Measurements from ENCODE around the gene VAV3.
A peak's percentile ranks its signal among the peaks of the same experiment; 100 is the strongest.
"Not testable (repeated sequence)": the region's sequence is repeated elsewhere in the genome, so short reads cannot be mapped to it uniquely, and the experiment has no call there.

The VAV3 gene

DNA sequence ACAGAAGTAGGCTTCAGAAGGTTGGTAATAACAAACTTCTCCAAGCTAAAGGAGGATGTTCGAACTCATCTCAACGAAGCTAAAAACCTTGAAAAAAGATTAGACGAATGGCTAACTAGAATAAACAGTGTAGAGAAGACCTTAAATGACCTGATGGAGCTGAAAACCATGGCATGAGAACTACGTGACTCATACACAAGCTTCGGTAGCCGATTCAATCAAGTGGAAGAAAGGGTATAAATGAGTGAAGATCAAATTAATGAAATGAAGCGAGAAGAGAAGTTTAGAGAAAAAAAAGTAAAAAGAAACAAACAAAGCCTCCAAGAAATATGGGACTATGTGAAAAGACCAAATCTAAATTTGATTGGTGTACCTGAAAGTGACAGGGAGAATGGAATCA is 231.6 kb downstream of the VAV3 start:
- not testable (repeated sequence) for H3K4me3 Mint-ChIP-seq, DNase-seq, H3K27me3 Mint-ChIP-seq, H3K4me1 Mint-ChIP-seq, H3K27ac Mint-ChIP-seq, ATAC-seq
- Mint-ChIP-seq H3K9me3 (peaks cover 16% of the 10 kb centered on the region), H3K36me3 (ENCODE audit: low read depth) (peaks cover 13% of the 10 kb centered on the region)

DNA sequence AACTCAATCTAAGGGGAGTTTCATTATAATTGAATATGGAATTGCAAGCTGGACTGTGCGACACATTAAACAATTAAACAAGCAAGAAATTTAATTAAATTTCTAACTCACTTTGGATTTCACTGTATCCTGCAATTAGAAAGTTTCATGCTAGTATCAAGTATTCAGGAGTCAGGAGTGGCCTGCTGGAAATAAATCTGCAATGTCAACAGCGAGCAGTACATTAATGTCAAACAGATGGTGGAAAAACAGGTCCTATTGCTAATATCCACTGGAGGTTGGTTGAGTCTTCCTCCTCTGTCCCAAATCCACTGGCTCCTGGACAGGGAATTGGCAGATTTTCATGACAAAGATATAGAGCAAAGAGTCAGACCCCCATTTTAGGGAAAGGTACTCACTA is 237.1 kb downstream of the VAV3 start:
- Mint-ChIP-seq H3K4me3 (no peak overlapping the region), H3K36me3 (ENCODE audit: low read depth) (peaks cover 1% of the 10 kb centered on the region), H3K4me1 (no peaks in the 10 kb centered on the region), H3K9me3 (no peaks in the 10 kb centered on the region), H3K27ac (no peak overlapping the region), H3K27me3 (no peaks in the 10 kb centered on the region)
- ATAC-seq (no peak), DNase-seq (no peak)

DNA sequence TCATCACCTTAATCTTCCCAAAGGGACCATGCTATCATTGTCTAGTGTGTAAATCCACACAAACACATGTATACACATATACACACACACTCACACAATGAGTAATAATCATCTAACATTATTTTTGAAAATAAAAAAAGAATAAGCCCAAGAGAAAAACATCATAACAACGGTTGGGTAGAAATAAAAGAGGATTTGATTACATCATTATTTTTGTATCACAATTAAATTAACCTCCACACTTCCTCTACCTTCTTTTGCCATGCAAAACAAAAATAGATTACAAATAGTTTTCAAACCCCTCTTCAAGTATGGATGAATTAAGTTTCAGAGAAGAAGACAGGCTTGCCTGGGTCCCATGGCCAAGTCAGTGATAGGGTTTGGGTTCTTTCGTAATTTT is 238.1 kb downstream of the VAV3 start:
- no peak overlapping the region for H3K4me3 Mint-ChIP-seq
- no peaks in the 10 kb centered on the region for H3K9me3 Mint-ChIP-seq
- no peak for ATAC-seq
- H3K27ac Mint-ChIP-seq: no peak overlapping the region
- H3K27me3 Mint-ChIP-seq: no peaks in the 10 kb centered on the region
- no peaks in the 10 kb centered on the region for H3K4me1 Mint-ChIP-seq
- DNase-seq: no peak
- peaks cover 3% of the 10 kb centered on the region for H3K36me3 Mint-ChIP-seq (ENCODE audit: low read depth)

DNA sequence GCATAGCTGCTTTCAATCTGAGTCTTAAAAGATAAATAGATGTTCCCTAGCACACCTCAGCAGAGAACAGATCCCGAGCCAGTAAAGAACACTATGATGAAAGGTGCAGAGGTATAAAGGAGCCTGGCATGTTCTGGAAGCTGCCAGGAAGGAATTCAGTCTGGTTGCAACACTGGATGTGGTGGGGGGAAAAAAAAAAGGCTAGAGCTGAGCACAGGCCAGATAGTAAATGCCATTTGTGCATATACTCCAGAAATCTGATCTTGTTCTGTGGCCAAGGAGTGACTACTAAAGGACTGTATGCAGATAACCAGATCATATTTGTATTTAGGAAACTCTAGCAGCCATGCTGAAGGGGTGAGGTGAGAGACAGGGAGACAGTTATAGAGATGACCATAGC is 240.3 kb downstream of the VAV3 start:
- H3K4me1 Mint-ChIP-seq: no peaks in the 10 kb centered on the region
- H3K36me3 Mint-ChIP-seq (ENCODE audit: low read depth): peaks cover 5% of the 10 kb centered on the region
- DNase-seq: no peak
- no peak for ATAC-seq
- no peaks in the 10 kb centered on the region for H3K27me3 Mint-ChIP-seq
- no peaks in the 10 kb centered on the region for H3K9me3 Mint-ChIP-seq
- no peak overlapping the region for H3K4me3 Mint-ChIP-seq
- no peak overlapping the region for H3K27ac Mint-ChIP-seq

GRCh38 chr1:107720210-107720609 is 244.8 kb downstream of the VAV3 start:
- not testable (repeated sequence) for H3K27me3 Mint-ChIP-seq, ATAC-seq, H3K27ac Mint-ChIP-seq, H3K9me3 Mint-ChIP-seq, DNase-seq, H3K4me3 Mint-ChIP-seq, H3K4me1 Mint-ChIP-seq
- H3K36me3 Mint-ChIP-seq (ENCODE audit: low read depth): peaks cover 10% of the 10 kb centered on the region

- ATAC-seq (no peak), DNase-seq (no peak)
- H3K36me3 Mint-ChIP-seq (ENCODE audit: low read depth): peaks cover 4% of the 10 kb centered on the region
- no peak overlapping the region for H3K4me3 Mint-ChIP-seq
- no peaks in the 10 kb centered on the region for H3K9me3 Mint-ChIP-seq
- H3K27ac Mint-ChIP-seq: no peak overlapping the region
- H3K4me1 Mint-ChIP-seq: no peaks in the 10 kb centered on the region
- no peaks in the 10 kb centered on the region for H3K27me3 Mint-ChIP-seq
Observed at GRCh38 chr1:107710005-107710404, 255.0 kb downstream of the VAV3 start.

- Mint-ChIP-seq H3K4me3 (no peak overlapping the region), H3K4me1 (no peaks in the 10 kb centered on the region), H3K9me3 (no peaks in the 10 kb centered on the region), H3K27me3 (no peaks in the 10 kb centered on the region), H3K27ac (no peak overlapping the region), H3K36me3 (ENCODE audit: low read depth) (peaks cover 15% of the 10 kb centered on the region)
- DNase-seq (no peak), ATAC-seq (no peak)
Observed at GRCh38 chr1:107707111-107707510, 257.9 kb downstream of the VAV3 start.

- H3K4me3 Mint-ChIP-seq: no peak overlapping the region
- ATAC-seq (no peak), DNase-seq (no peak)
- H3K9me3 Mint-ChIP-seq: no peaks in the 10 kb centered on the region
- peaks cover 19% of the 10 kb centered on the region for H3K36me3 Mint-ChIP-seq (ENCODE audit: low read depth)
- no peaks in the 10 kb centered on the region for H3K4me1 Mint-ChIP-seq
- no peaks in the 10 kb centered on the region for H3K27me3 Mint-ChIP-seq
- no peak overlapping the region for H3K27ac Mint-ChIP-seq
Observed at GRCh38 chr1:107706182-107706581, 258.8 kb downstream of the VAV3 start.

DNA sequence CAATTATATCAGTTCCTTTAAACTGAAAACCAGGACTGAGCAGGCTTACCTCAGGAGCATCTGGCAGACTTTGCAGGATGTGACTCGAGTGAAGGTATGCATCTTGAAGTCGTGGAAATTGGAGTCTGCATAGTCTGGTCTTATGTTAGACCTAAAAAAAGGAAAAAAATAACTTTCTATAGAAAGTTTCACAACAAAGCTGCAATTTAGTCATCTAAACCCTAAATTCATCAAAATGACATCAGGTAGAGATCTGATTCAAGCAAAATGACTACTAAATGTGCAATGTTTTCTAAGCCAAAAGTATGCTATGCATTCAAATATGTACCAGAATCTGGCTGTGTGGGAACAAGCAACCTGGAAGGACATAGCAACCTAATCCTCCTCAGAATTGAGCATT is 260.1 kb downstream of the VAV3 start:
- Mint-ChIP-seq H3K27ac (no peak overlapping the region), H3K36me3 (ENCODE audit: low read depth) (peaks cover 26% of the 10 kb centered on the region), H3K9me3 (no peaks in the 10 kb centered on the region), H3K4me1 (no peaks in the 10 kb centered on the region), H3K4me3 (no peak overlapping the region), H3K27me3 (no peaks in the 10 kb centered on the region)
- no peak for ATAC-seq
- DNase-seq: no peak

GRCh38 chr1:107702946-107703571 is 261.9 kb downstream of the VAV3 start:
- H3K36me3 Mint-ChIP-seq (ENCODE audit: low read depth): peaks cover 30% of the 10 kb centered on the region
- DNase-seq: no peak
- H3K27me3 Mint-ChIP-seq: no peaks in the 10 kb centered on the region
- no peaks in the 10 kb centered on the region for H3K4me1 Mint-ChIP-seq
- H3K9me3 Mint-ChIP-seq: no peaks in the 10 kb centered on the region
- H3K4me3 Mint-ChIP-seq: no peak overlapping the region
- H3K27ac Mint-ChIP-seq: no peak overlapping the region
- ATAC-seq: no peak

- not testable (repeated sequence) for H3K4me3 Mint-ChIP-seq, H3K27ac Mint-ChIP-seq, H3K27me3 Mint-ChIP-seq, ATAC-seq, DNase-seq, H3K9me3 Mint-ChIP-seq
- peaks cover 32% of the 10 kb centered on the region for H3K36me3 Mint-ChIP-seq (ENCODE audit: low read depth)
- H3K4me1 Mint-ChIP-seq: peaks cover 10% of the 10 kb centered on the region
Observed at GRCh38 chr1:107700651-107701050, 264.3 kb downstream of the VAV3 start.

GRCh38 chr1:107698161-107698560 is 266.8 kb downstream of the VAV3 start:
- H3K27ac Mint-ChIP-seq: no peak overlapping the region
- H3K4me1 Mint-ChIP-seq: peaks cover 16% of the 10 kb centered on the region
- no peak overlapping the region for H3K4me3 Mint-ChIP-seq
- ATAC-seq (no peak), DNase-seq (no peak)
- H3K36me3 Mint-ChIP-seq (ENCODE audit: low read depth): peaks cover 33% of the 10 kb centered on the region
- H3K27me3 Mint-ChIP-seq: no peaks in the 10 kb centered on the region
- H3K9me3 Mint-ChIP-seq: no peaks in the 10 kb centered on the region

GRCh38 chr1:107695341-107695740 is 269.6 kb downstream of the VAV3 start:
- Mint-ChIP-seq H3K9me3 (no peaks in the 10 kb centered on the region), H3K36me3 (ENCODE audit: low read depth) (peaks cover 13% of the 10 kb centered on the region), H3K4me1 (peaks cover 16% of the 10 kb centered on the region), H3K27me3 (no peaks in the 10 kb centered on the region), H3K4me3 (no peak overlapping the region), H3K27ac (peak overlapping the region; percentile 33)
- DNase-seq (no peak), ATAC-seq (peak; percentile 78)

DNA sequence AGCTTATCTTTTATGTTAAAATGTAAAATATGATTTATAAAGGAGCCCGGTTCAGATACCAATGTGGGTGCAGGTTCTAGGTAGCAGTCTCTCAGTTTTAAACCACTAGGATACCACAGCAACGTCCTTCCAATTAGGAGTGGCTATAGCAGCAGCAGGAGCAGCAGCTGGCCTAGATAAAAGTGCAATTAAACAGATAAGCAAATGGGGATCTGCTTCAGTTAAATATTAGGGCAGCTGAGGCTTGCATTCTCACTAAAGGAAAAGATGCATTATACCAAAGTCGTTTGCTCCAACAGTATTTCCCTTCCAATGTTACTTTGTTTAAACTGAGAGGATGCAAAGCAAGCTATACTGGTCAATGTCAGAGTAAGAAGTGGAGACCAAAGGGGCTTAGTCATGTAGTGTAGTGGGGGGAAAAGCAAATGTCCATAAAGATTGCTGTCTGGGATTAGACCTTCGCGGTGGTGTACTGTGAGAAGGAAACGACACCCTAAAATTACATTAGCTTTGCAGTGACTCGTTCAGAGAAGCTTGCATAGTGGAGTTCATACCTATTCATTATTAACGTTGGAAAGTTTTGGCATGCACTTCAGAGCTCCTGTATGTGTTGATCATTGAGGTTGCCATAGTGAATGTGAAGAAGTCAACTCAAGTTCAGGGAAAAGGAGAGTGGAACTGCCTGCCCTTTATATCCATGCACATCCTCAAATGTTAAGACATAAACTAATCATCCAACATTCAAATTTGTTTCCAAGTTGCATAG is 272.2 kb downstream of the VAV3 start:
- no peak overlapping the region for H3K27ac Mint-ChIP-seq
- no peaks in the 10 kb centered on the region for H3K9me3 Mint-ChIP-seq
- peaks cover 8% of the 10 kb centered on the region for H3K36me3 Mint-ChIP-seq (ENCODE audit: low read depth)
- H3K4me3 Mint-ChIP-seq: no peak overlapping the region
- H3K4me1 Mint-ChIP-seq: peaks cover 16% of the 10 kb centered on the region
- H3K27me3 Mint-ChIP-seq: no peaks in the 10 kb centered on the region
- DNase-seq: no peak
- ATAC-seq: no peak

- no peak overlapping the region for H3K4me3 Mint-ChIP-seq
- H3K36me3 Mint-ChIP-seq (ENCODE audit: low read depth): peaks cover 7% of the 10 kb centered on the region
- ATAC-seq: no peak
- DNase-seq: no peak
- H3K27ac Mint-ChIP-seq: no peak overlapping the region
- H3K27me3 Mint-ChIP-seq: no peaks in the 10 kb centered on the region
- peaks cover 6% of the 10 kb centered on the region for H3K4me1 Mint-ChIP-seq
- H3K9me3 Mint-ChIP-seq: no peaks in the 10 kb centered on the region
Observed at GRCh38 chr1:107691540-107691939, 273.4 kb downstream of the VAV3 start.

All from activated naive CD8-positive, alpha-beta T cell treated with anti-CD3 and anti-CD28 coated beads, Interleukin-2, amount 50 U/mL, for 24 hours (primary cell).